Measurements from ENCODE around the gene HMCN2.
"Not testable (repeated sequence)": the region's sequence is repeated elsewhere in the genome, so short reads cannot be mapped to it uniquely, and the experiment has no call there.

Gene HMCN2

DNA sequence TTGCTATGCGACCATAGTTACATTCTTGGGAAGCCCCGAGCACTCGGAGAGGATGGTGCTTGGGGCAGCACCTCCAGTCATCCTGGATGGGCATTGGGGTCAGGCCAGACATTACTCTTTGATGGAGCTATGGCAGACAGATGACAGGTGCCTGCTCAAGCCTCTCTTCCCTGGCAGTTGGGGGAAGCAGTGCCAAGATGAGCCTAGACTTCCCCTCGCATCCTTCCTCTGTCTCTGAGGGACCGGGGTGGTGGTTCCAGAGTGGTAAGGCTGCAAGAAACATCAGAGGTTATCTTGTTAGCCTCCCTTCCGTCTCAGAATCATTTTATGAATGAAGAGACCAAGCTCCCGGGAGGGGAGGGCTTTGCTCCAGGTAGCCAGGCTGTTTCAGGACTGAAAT lies 2.8 kb upstream of the HMCN2 start:
- DNase-seq (no peak), ATAC-seq (replicated peaks) (no peak)
- no peak overlapping the region for H3K27ac Mint-ChIP-seq
- peaks cover 75 to 97% of the 10 kb centered on the region in 2 donors for H3K27me3 Mint-ChIP-seq
- H3K4me1 Mint-ChIP-seq (ENCODE audit: low read depth in 2 of 2) = peaks cover 0 to 3% of the 10 kb centered on the region in 2 donors
- no peak overlapping the region for H3K4me3 Mint-ChIP-seq
- H3K9me3 Mint-ChIP-seq = no peaks in the 10 kb centered on the region
- peaks cover 7% of the 10 kb centered on the region for H3K36me3 Mint-ChIP-seq (ENCODE audit: insufficient read depth)

DNA sequence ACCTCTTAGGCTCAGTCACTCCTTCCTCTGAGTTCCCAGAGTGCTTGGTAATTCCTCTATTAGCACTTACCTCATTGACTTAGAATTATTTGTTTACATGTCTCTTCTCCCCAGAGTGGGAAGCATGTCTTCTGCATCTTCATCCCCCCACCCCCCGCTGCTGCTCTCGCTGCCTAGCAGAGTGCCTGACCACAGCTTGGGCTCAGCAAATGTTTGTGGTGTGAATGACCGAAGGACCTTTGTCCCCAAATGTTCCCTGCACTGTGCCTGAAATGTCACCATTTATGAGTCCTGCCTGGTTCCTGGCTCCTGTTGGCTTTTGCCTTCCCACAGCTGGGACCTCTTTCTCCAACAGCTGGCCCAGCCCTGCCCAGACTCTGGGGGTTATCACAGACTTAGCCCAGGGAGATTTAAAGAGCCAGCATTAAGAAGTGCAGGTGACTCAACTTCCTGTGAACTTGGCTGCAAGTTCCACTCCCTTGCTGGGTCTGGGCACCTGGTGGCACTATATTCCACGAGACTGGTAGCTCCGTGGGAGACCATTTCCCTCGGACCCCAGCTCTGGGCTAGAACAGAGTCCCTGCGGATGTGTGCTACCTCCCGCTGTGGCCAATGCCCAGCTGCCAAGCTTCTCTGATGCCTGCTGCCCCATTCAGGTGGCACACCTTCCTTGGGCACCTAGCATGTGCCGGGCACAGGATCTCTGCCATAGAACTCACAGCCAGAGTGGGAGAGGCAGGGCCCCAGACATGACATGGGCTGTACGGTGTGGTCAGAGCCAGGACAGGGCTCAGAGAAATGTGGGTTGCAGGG lies 1.8 kb upstream of the HMCN2 start:
- Mint-ChIP-seq H3K4me1 (ENCODE audit: low read depth in 2 of 2) (peaks cover 0 to 6% of the 10 kb centered on the region in 2 donors), H3K9me3 (no peaks in the 10 kb centered on the region), H3K36me3 (ENCODE audit: insufficient read depth) (peaks cover 7% of the 10 kb centered on the region), H3K27ac (no peak overlapping the region), H3K27me3 (peaks cover 76 to 97% of the 10 kb centered on the region in 2 donors), H3K4me3 (no peak overlapping the region)
- DNase-seq (no peak), ATAC-seq (replicated peaks) (no peak)

DNA sequence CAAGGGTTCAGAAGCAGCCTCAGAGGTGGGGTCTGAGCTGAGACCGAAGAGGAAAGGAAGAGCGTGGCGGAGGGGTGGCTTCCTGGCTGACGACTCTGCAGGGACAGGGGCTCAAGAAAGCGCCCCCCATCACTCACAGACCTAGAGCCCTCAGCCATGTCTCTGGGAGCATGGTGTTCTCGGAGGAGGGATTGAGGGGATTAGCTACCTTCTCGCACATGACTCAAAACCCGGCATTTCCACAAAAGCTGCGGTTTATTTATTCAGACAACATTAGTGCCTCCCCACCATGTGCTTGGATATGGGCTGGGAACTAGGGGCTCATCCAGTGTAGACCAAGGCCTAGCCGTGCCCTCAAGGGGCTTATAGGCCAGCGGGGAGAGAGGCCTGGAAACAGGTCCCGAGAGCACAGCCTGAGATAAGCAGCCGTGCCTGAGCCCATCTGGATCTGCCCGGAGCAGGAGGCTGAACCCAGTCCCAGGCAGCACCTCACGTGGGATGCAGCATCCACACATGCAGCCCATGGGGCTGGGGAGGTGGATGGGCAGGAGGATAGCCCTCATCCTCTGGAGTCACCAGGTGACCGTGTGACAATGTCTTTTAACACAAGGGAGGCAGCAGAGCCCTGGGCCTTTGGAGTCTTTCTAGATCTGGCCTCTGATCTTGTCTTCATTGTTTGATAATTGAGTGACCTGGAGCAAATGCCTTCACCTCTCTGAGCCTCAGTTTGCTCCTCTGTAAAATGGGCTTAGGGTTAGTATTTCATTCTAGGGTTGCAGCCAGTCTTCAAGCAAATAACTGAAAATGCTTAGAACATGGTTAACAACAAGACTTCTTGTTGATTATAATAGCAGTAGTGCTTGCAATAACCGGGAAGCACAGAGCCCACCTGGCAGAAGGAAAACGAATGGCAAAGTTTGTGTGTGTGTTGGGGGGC lies 878 bp upstream of the HMCN2 start:
- peaks cover 0 to 6% of the 10 kb centered on the region in 2 donors for H3K4me1 Mint-ChIP-seq (ENCODE audit: low read depth in 2 of 2)
- no peaks in the 10 kb centered on the region for H3K9me3 Mint-ChIP-seq
- no peak overlapping the region for H3K4me3 Mint-ChIP-seq
- H3K27me3 Mint-ChIP-seq = peaks cover 74 to 97% of the 10 kb centered on the region in 2 donors
- H3K27ac Mint-ChIP-seq = no peak overlapping the region
- peaks cover 7% of the 10 kb centered on the region for H3K36me3 Mint-ChIP-seq (ENCODE audit: insufficient read depth)
- no peak for ATAC-seq (replicated peaks)
- DNase-seq = no peak

DNA sequence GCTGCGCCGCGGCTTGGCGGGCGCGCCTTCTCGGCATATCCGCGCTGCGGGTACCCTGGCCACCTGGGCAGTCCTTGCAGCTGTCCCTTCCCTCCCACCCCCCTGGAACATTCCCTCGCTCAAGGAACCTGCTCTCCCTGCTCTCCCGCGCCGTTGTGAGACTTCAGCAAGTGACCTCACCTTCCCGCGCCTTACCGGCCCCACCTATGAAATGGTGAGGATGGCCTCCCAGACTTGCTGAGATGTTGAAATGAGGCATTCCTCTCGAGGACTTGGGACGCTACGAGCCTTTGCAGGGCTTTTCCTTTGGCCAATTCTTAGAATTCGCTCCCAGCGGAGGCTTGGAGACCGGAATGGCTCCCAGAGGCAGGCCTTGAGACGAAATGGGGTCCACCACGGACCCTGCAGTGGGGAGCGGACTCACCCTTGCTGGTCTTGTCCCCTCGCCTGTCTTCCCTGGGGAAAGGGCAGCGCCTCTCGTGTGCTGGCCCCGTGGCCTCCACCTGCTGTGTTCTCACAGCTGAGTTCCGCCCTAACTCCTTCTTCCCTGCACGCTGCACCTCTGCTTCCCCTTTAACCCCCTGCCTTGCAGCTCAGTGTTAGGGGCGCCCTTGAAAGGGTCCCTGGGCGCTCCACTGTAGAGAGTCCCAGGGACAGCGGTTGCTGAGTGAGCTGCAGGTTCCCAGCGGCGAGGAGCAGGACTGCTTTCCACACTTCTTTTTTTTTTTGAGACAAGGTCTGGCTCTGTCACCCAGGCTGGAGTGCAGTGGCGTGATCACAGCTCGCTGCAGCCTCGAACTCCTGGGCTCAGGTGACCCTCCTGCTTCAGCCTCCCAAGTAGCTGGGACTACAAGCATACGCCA lies 907 bp downstream of the HMCN2 start:
- H3K4me1 Mint-ChIP-seq (ENCODE audit: low read depth in 2 of 2) = peaks cover 0 to 6% of the 10 kb centered on the region in 2 donors
- ATAC-seq (replicated peaks) (no peak), DNase-seq (no peak)
- no peaks in the 10 kb centered on the region for H3K9me3 Mint-ChIP-seq
- H3K36me3 Mint-ChIP-seq (ENCODE audit: insufficient read depth) = peaks cover 7% of the 10 kb centered on the region
- H3K27ac Mint-ChIP-seq = no peak overlapping the region
- peaks cover 65 to 97% of the 10 kb centered on the region in 2 donors for H3K27me3 Mint-ChIP-seq
- H3K4me3 Mint-ChIP-seq = peak overlapping the region in 1 of 2 donors; percentile 27

DNA sequence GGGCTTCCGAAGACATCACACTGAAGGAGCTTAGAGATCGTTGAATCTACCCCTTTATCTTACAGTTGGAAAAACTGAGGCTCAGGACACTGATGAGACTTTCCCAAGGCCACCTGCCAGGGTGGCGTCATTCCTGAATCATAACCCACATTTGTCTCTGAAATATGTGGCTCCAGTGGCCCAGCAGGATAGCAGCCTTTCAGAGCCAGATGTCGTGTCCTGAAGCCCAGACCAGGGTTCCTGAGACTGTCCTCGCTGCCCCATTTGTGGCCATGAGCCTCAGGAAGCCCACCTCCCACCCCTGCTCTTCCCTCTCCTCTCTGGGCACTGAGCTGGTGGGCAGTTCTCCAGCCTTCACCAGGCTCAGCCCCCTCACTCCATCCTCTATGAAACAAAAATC lies 2.4 kb downstream of the HMCN2 start:
- Mint-ChIP-seq H3K36me3 (ENCODE audit: insufficient read depth) (peaks cover 5% of the 10 kb centered on the region), H3K27ac (no peak overlapping the region), H3K9me3 (no peaks in the 10 kb centered on the region), H3K4me1 (ENCODE audit: low read depth in 2 of 2) (peaks cover 0 to 6% of the 10 kb centered on the region in 2 donors), H3K27me3 (peaks cover 62 to 97% of the 10 kb centered on the region in 2 donors), H3K4me3 (no peak overlapping the region)
- no peak for ATAC-seq (replicated peaks)
- DNase-seq = no peak

DNA sequence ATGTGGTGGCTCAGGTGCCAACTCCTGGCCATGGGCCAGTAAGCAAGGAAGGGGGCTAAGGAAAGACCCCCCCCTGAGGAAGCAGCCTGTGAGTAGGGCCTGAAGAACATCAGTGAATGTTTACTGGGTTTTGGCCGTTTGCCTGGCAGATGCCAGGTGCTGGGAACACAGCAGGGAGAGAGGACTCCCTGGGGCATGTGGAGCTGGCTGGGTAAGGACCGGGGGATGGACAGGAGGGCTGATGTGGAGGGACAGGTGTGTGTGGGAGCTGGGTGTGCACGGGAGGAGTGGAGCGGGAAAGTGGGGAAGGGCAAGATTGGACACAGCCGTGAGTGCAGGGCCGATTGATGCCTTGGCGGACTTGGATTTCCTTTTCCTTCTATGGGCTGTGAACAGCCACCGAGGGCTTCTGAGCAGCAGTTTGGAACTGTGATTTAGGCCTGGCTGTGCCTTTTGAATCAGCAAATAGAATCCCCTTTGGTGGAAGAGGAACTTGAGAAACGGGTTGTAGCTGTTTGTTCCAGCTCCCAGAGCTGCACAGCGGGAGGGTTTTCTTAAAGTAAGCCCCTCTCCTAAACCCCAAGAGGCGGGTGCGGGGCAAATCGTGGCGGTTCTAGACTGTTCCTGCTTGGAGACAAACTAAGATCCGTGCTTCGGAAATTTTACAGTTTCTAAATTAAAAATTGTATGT lies 3.1 kb downstream of the HMCN2 start:
- peaks cover 56 to 91% of the 10 kb centered on the region in 2 donors for H3K27me3 Mint-ChIP-seq

DNA sequence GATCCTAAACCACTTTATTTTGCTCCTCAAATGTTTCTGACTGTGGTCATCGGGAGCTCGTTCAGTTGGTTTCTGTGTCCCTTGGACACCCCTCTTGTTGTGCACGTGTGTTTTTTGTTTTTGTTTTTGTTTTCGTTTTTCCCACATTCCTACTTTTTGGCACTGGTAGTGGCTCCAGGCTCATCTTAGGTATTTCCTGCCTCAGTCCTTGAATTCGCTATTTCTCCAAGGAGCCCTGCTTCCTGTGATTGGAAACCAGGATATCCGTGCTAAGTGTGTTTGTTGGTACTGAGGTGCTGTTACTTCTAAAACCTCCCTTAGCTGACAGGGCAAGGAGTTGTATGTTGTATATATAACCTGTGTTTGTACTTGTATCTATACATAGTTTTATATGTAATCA lies 5.9 kb downstream of the HMCN2 start:
- no peaks in the 10 kb centered on the region for H3K9me3 Mint-ChIP-seq

More for the DNA sequence above, 3.1 kb downstream of the HMCN2 start:
- ATAC-seq (replicated peaks) (no peak), DNase-seq (no peak)
- no peak overlapping the region for H3K4me3 Mint-ChIP-seq
- H3K9me3 Mint-ChIP-seq = no peaks in the 10 kb centered on the region
- peaks cover 0 to 6% of the 10 kb centered on the region in 2 donors for H3K4me1 Mint-ChIP-seq (ENCODE audit: low read depth in 2 of 2)
- H3K27ac Mint-ChIP-seq = no peak overlapping the region
- H3K36me3 Mint-ChIP-seq (ENCODE audit: insufficient read depth) = no peaks in the 10 kb centered on the region

DNA sequence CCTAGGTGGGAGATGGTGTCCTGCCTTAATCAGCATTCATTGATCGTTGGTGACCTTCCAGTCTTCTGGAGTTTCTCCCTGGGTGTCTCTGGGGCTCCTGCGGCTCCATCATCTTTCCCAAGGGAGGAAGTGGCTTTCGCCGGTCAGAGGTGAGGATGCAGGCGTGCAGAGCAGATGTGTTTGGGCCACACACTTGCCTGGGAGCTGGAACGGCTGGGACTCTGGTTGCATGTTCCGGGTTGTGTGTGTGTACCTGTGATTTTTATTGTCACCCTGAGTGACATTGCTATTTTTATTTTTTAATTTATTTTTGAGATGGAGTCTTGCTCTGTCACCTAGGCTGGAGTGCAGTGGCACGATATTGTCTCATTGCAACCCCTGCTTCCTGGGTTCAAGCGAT lies 9.6 kb downstream of the HMCN2 start:
- Mint-ChIP-seq H3K4me1 (ENCODE audit: low read depth in 2 of 2) (no peaks in the 10 kb centered on the region), H3K27ac (no peak overlapping the region), H3K36me3 (ENCODE audit: insufficient read depth) (no peaks in the 10 kb centered on the region), H3K9me3 (no peaks in the 10 kb centered on the region), H3K4me3 (no peak overlapping the region), H3K27me3 (peaks cover 38 to 69% of the 10 kb centered on the region in 2 donors)
- ATAC-seq (replicated peaks) (no peak), DNase-seq (no peak)

More for the DNA sequence above, 5.9 kb downstream of the HMCN2 start:
- Mint-ChIP-seq H3K36me3 (ENCODE audit: insufficient read depth) (no peaks in the 10 kb centered on the region), H3K27me3 (peaks cover 50 to 82% of the 10 kb centered on the region in 2 donors), H3K27ac (no peak overlapping the region), H3K4me3 (no peak overlapping the region), H3K4me1 (ENCODE audit: low read depth in 2 of 2) (peaks cover 0 to 4% of the 10 kb centered on the region in 2 donors)
- no peak for ATAC-seq (replicated peaks)
- no peak for DNase-seq

DNA sequence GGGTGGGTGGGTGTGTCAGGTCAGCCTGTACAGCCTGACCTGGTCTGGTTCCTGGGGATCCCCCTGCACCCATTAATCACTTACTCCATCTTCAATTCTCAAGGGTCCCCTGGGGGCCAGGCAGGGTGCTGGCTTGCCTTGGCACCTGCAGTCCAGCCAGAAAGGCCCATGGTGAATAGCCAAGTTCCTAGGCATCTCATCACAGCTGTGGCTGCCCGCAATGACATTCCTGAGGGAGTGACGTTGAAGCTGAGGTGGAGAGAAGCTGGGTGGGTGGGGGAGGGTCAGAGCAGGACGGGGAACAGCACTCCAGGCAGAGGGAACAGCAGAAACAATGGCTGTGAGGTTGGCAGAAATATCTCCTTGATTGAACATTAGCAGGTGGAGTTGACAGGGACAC lies 10.6 kb downstream of the HMCN2 start:
- no peaks in the 10 kb centered on the region for H3K36me3 Mint-ChIP-seq (ENCODE audit: insufficient read depth)
- DNase-seq = no peak
- H3K4me3 Mint-ChIP-seq = no peak overlapping the region
- no peaks in the 10 kb centered on the region for H3K4me1 Mint-ChIP-seq (ENCODE audit: low read depth in 2 of 2)
- H3K27ac Mint-ChIP-seq = no peak overlapping the region
- no peaks in the 10 kb centered on the region for H3K9me3 Mint-ChIP-seq
- peaks cover 42 to 64% of the 10 kb centered on the region in 2 donors for H3K27me3 Mint-ChIP-seq
- no peak for ATAC-seq (replicated peaks)

DNA sequence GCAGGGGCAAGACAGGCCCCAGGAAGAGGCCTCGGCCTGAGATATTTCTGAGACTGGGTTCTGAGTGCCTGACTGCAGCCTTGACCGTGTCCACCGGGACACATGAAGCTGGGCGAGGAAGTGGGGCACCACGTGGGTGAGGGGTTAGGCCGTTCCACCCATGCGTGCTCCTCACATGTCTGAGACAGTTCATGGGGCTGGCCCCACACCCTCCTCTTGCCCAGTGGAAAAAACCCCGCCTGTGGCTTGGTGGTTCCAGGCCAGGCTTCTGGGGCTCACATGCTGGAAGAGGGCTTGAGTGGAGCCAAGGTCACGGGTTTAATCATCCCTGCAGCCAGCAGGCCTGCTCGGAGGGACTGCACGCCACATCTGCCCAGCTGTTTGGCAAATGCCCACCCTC lies 11.4 kb downstream of the HMCN2 start:
- no peaks in the 10 kb centered on the region for H3K36me3 Mint-ChIP-seq (ENCODE audit: insufficient read depth)
- no peak for ATAC-seq (replicated peaks)
- H3K27me3 Mint-ChIP-seq = peaks cover 37 to 64% of the 10 kb centered on the region in 2 donors
- no peaks in the 10 kb centered on the region for H3K9me3 Mint-ChIP-seq
- H3K4me1 Mint-ChIP-seq (ENCODE audit: low read depth in 2 of 2) = no peaks in the 10 kb centered on the region
- H3K4me3 Mint-ChIP-seq = no peak overlapping the region
- DNase-seq = no peak
- H3K27ac Mint-ChIP-seq = no peak overlapping the region

DNA sequence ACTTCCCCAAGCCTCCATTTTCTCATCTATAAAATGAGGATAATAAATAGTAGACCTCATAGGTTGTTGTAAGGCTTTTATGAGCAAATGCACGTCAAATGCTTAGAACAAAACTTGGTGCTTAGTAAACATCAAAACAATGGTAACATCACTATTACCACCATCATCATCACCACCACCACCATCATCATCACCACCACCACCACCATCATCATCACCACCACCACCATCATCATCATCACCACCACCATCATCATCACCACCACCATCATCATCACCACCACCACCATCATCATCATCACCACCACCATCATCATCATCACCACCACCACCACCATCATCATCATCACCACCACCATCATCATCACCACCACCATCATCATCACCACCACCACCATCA lies 12.0 kb downstream of the HMCN2 start:
- not testable (repeated sequence) for H3K4me3 Mint-ChIP-seq; H3K9me3 Mint-ChIP-seq; ATAC-seq (replicated peaks); H3K4me1 Mint-ChIP-seq (ENCODE audit: low read depth in 2 of 2); DNase-seq; H3K36me3 Mint-ChIP-seq (ENCODE audit: insufficient read depth); H3K27ac Mint-ChIP-seq
- H3K27me3 Mint-ChIP-seq = peaks cover 33 to 64% of the 10 kb centered on the region in 2 donors

DNA sequence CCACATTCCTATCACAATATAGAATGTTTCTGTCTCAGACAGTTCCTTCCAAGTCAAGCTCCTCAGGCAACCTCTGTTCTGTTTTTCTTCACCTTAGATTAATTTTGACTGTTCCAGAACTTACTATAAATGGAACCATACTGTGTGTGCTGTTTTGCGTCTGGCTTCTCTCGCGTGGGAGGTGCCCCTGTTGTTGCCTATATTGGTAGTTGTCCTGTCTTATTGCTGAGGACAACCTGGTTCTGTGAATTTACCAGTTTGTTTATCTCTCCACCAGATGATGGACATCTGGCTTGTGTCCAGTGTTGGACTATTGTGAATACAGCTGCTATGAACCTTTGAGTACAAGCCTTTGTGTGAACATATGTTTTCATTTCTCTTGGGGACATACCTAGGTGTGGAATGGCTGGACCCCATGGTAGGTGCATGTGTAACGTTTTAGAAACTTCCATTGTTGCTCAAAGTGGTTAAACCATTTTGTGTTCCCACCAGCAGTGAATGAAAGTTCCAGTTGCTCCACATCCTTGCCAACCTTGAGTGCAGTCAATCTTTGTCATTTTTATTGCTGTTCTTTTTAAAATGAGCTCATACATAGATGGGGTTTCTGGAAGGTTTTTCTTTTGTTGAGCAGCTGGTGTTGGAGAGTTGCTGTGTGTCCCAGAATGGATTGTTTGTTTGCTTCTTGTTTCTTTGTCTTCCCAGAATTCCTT lies 18.1 kb downstream of the HMCN2 start:
- no peaks in the 10 kb centered on the region for H3K36me3 Mint-ChIP-seq (ENCODE audit: insufficient read depth)
- no peak for DNase-seq
- H3K27ac Mint-ChIP-seq = no peak overlapping the region
- H3K27me3 Mint-ChIP-seq = peaks cover 57 to 90% of the 10 kb centered on the region in 2 donors
- ATAC-seq (replicated peaks) = no peak
- no peaks in the 10 kb centered on the region for H3K9me3 Mint-ChIP-seq
- no peaks in the 10 kb centered on the region for H3K4me1 Mint-ChIP-seq (ENCODE audit: low read depth in 2 of 2)
- no peak overlapping the region for H3K4me3 Mint-ChIP-seq
